SK-N-SH (cell line): ENCODE measurements around the gene ATF6B. TPM values are rescaled to one million over a fixed set of nuclear protein-coding genes. Genes with fewer than 3 reads are reported as not detected.
A peak's percentile ranks its signal among the peaks of the same experiment; 100 is the strongest.

Experiments used
- CTCF ChIA-PET: fragments of 300-600, 350-600 bp; formaldehyde crosslinking; extraction: SDS; loops from one replicate; lab custom pipeline; 2021; lab: Yijun Ruan, JAX
- POLR2A ChIA-PET: fragments of 350-600 bp; sonication (Branson Sonifier 250); formaldehyde crosslinking; extraction: SDS; loops from one replicate; lab custom pipeline; 2020; ENCODE audit warnings: antibody characterized with exemption, inconsistent platforms; lab: Yijun Ruan, JAX
- DNase-seq: peaks from one replicate; pipeline ENCODE4 v3.0.0; 2012
- H2AFZ ChIP-seq: fragments of 200-600 bp; sonication (generic); 2 replicates; pipeline ENCODE4 v1.8.1; 2016; ENCODE audit warnings: antibody characterized with exemption, mild to moderate bottlenecking, low read depth
- H3F3A ChIP-seq: fragments of 200-600 bp; sonication (generic); replicated peaks from 2 replicates; pipeline ENCODE3; 2016; ENCODE audit warnings: antibody characterized with exemption, mild to moderate bottlenecking; ENCODE audit not compliant: insufficient read depth
- H3K27ac ChIP-seq, 2 experiments: fragments of 200-500 bp in 1 of 2; fragments of 200-600 bp in 1 of 2; sonication (Bioruptor generic) in 1 of 2; sonication (generic), shearing (Covaris generic) in 1 of 2; 2 replicates each; pipeline versions ENCODE4 v1.5.1 to v1.6.1; 2014 to 2016; ENCODE audit warnings: low read depth in 2 of 2, inconsistent platforms in 1 of 2, low read length in 1 of 2, mild to moderate bottlenecking in 1 of 2, mixed read lengths in 1 of 2
- H3K27me3 ChIP-seq: fragments of 200-600 bp; sonication (generic), shearing (Covaris generic); 2 replicates; pipeline ENCODE4 v1.6.1; 2016; ENCODE audit warnings: mixed run types; ENCODE audit not compliant: insufficient read depth
- H3K36me3 ChIP-seq, 2 experiments: fragments of 200-500 bp in 1 of 2; fragments of 200-600 bp in 1 of 2; sonication (Bioruptor generic) in 1 of 2; sonication (generic) in 1 of 2; replicated peaks in 1 of 2; 2 replicates each; pipeline versions ENCODE3 to v1.5.1; 2014 to 2016; ENCODE audit warnings: low read length in 1 of 2, mild to moderate bottlenecking in 1 of 2; ENCODE audit not compliant: insufficient read depth in 2 of 2, control insufficient read depth in 1 of 2
- H3K4me1 ChIP-seq, 2 experiments: fragments of 200-500 bp in 1 of 2; fragments of 200-600 bp in 1 of 2; sonication (Bioruptor generic) in 1 of 2; sonication (generic), shearing (Covaris generic) in 1 of 2; 2 replicates each; pipeline versions ENCODE4 v1.5.1 to v1.6.1; 2014 to 2016; ENCODE audit warnings: low read depth in 1 of 2, low read length in 1 of 2, mixed run types in 1 of 2; ENCODE audit not compliant: insufficient read depth in 2 of 2, control insufficient read depth in 1 of 2
- H3K4me2 ChIP-seq: fragments of 200-600 bp; sonication (generic), shearing (Covaris generic); 2 replicates; pipeline ENCODE4 v1.6.1; 2017; ENCODE audit warnings: mixed run types
- H3K4me3 ChIP-seq, 2 experiments: fragments of 200-500 bp in 1 of 2; fragments of 200-600 bp in 1 of 2; sonication (Bioruptor generic) in 1 of 2; sonication (generic), shearing (Covaris generic) in 1 of 2; 2 replicates each; pipeline versions ENCODE4 v1.5.1 to v1.8.1; 2014 to 2016; ENCODE audit warnings: low read depth in 2 of 2, inconsistent platforms in 1 of 2, low read length in 1 of 2, mild to moderate bottlenecking in 1 of 2, mixed read lengths in 1 of 2, moderate library complexity in 1 of 2
- H3K79me2 ChIP-seq: fragments of 200-600 bp; sonication (generic); 2 replicates; pipeline ENCODE4 v1.8.1; 2017; ENCODE audit warnings: mild to moderate bottlenecking; ENCODE audit not compliant: insufficient read depth
- H3K9ac ChIP-seq: fragments of 200-600 bp; sonication (generic); 2 replicates; pipeline ENCODE4 v1.6.1; 2017; ENCODE audit warnings: mixed run types
- H3K9me2 ChIP-seq: fragments of 200-600 bp; sonication (generic); 2 replicates; pipeline ENCODE4 v1.6.1; 2017; ENCODE audit warnings: mixed run types
- H3K9me3 ChIP-seq: fragments of 200-600 bp; sonication (generic); 2 replicates; pipeline ENCODE4 v1.6.1; 2017; ENCODE audit warnings: mixed run types, mild to moderate bottlenecking, moderate library complexity
- H4K20me1 ChIP-seq: fragments of 200-600 bp; sonication (generic); 2 replicates; pipeline ENCODE4 v1.6.1; 2017; ENCODE audit warnings: mild to moderate bottlenecking, mixed run types; ENCODE audit not compliant: insufficient read depth
- FOSL2 ChIP-seq: IDR thresholded peaks from 2 replicates; pipeline ENCODE4 v1.4.0; 2012; ENCODE audit warnings: low read depth, mild to moderate bottlenecking, moderate library complexity, borderline replicate concordance
- FOXJ3 ChIP-seq: sonication (generic); formaldehyde crosslinking; IDR thresholded peaks from 2 replicates; pipeline ENCODE4 v1.5.1; 2020; ENCODE audit warnings: mild to moderate bottlenecking, missing genetic modification reagents
- GABPA ChIP-seq: IDR thresholded peaks from 2 replicates; pipeline ENCODE4 v1.4.0; 2012; ENCODE audit warnings: low read depth, mild to moderate bottlenecking
- GATA2 ChIP-seq: sonication (generic); formaldehyde crosslinking; IDR thresholded peaks from 2 replicates; pipeline ENCODE4 v1.5.0; 2020; ENCODE audit warnings: mild to moderate bottlenecking, missing genetic modification reagents
- MEF2A ChIP-seq: IDR thresholded peaks from 2 replicates; pipeline ENCODE4 v1.4.0; 2012; ENCODE audit warnings: low read depth, borderline replicate concordance
- MXI1 ChIP-seq: IDR thresholded peaks from 2 replicates; pipeline ENCODE4 v1.6.1; 2012; ENCODE audit warnings: mild to moderate bottlenecking, low read depth, low read length, improper control_type of control experiment
- NFIC ChIP-seq: IDR thresholded peaks from 2 replicates; pipeline ENCODE4 v1.4.0; 2012; ENCODE audit warnings: borderline replicate concordance
- RAD21 ChIP-seq: IDR thresholded peaks from 2 replicates; pipeline ENCODE4 v1.6.1; 2012; ENCODE audit warnings: mild to moderate bottlenecking, low read length
- RFX5 ChIP-seq: IDR thresholded peaks from 2 replicates; pipeline ENCODE4 v1.6.1; 2012; ENCODE audit warnings: mild to moderate bottlenecking, improper control_type of control experiment, low read length
- RXRA ChIP-seq: IDR thresholded peaks from 2 replicates; pipeline ENCODE4 v1.4.0; 2012; ENCODE audit warnings: low read depth, mild to moderate bottlenecking, borderline replicate concordance
- TAF1 ChIP-seq: IDR thresholded peaks from 2 replicates; pipeline ENCODE4 v1.6.1; 2012; ENCODE audit warnings: low read depth, mild to moderate bottlenecking, low read length, moderate library complexity, borderline replicate concordance
- TCF12 ChIP-seq: IDR thresholded peaks from 2 replicates; pipeline ENCODE4 v1.4.0; 2012
- TEAD4 ChIP-seq: IDR thresholded peaks from 2 replicates; pipeline ENCODE4 v1.4.0; 2012; ENCODE audit warnings: mild to moderate bottlenecking, borderline replicate concordance; ENCODE audit not compliant: insufficient read depth
- YY1 ChIP-seq: IDR thresholded peaks from 2 replicates; pipeline ENCODE4 v1.4.0; 2012; ENCODE audit warnings: low read depth, mild to moderate bottlenecking
- WGBS: methylation state at CpG from one replicate; pipeline ENCODE4 v1.1.6; 2017; ENCODE audit warnings: low lambda C conversion rate; 5-methylcytosine and 5-hydroxymethylcytosine counted together
- polyA plus RNA-seq, 3 experiments: library from polyadenylated mRNA; depleted of rRNA; stranded (reverse); fragments of >200 nt; gene quantifications; 2 replicates each; pipeline ENCODE4 v1.2.3, GENCODE V29; 2012
- TF ChIP-seq, protein P1 (sequence below): IDR thresholded peaks from 2 replicates; pipeline ENCODE4; 2012
- TF ChIP-seq, protein P2 (sequence below): IDR thresholded peaks from 2 replicates; pipeline ENCODE4 v1.4.0; 2012; ENCODE audit warnings: low read depth

The ATF6B gene
- polyA plus RNA-seq, 1 of the 3 experiments (the other 2 are of a cell fraction), result 61.3 TPM

DNA sequence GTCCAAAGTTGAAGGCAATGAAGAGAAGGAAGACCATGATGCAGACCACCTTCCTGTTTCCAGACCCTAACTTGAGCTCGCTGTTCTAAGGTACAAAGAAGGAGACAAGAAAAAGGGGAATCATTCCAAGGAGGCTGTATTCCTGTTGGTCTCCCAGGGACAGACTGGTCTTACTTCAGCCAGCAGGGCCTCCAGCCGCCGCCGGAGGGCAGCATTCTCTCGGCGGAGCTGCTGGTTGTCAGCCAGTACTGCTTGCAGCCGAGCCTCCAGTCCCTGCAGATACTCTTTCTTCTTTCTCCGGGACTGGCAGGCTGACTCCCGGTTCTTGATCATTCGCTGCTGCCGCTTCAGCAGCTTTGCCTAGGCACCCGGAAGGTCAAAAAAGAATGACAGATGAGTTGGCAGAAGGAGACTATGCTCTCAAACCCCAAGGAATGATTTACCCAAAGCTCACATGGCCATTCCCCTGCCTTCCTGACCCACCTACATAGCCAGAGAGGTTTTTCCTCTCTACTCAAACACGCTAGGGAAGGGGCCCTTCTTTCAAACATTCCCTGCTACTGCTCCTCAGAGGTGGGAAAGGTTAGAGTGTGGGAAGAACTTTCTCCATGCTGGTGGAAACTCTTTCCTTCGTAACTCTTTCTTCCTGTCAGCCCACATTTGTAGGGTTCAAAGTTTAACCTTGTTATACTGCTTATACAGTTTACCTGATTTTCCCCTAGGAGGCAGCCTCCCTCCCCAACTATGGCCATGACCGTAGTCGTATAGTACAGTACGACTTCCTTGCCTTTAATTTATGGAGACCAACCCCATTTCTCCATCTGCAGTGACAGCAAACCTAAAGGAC is 9.0 kb downstream of the ATF6B start (continued):
- no peak for TF ChIP-seq TAF1
- TF ChIP-seq TEAD4, result no peak
- TF ChIP-seq FOSL2, result no peak
- TF ChIP-seq, protein P1, sequence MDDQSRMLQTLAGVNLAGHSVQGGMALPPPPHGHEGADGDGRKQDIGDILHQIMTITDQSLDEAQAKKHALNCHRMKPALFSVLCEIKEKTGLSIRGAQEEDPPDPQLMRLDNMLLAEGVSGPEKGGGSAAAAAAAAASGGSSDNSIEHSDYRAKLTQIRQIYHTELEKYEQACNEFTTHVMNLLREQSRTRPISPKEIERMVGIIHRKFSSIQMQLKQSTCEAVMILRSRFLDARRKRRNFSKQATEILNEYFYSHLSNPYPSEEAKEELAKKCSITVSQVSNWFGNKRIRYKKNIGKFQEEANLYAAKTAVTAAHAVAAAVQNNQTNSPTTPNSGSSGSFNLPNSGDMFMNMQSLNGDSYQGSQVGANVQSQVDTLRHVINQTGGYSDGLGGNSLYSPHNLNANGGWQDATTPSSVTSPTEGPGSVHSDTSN, result no peak
- TF ChIP-seq, protein P2, sequence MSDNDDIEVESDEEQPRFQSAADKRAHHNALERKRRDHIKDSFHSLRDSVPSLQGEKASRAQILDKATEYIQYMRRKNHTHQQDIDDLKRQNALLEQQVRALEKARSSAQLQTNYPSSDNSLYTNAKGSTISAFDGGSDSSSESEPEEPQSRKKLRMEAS, result no peak
- TF ChIP-seq NFIC, result no peak
- no peak for TF ChIP-seq FOXJ3
- TF ChIP-seq MXI1, result peak; percentile 32; the same call in 1 of the 2 replicates
- TF ChIP-seq YY1, result no peak
- TF ChIP-seq RAD21, result peak; percentile 90
- no peak for TF ChIP-seq GABPA
- no peak for TF ChIP-seq RFX5
- TF ChIP-seq, all 33 proteins: peak for 6

DNA sequence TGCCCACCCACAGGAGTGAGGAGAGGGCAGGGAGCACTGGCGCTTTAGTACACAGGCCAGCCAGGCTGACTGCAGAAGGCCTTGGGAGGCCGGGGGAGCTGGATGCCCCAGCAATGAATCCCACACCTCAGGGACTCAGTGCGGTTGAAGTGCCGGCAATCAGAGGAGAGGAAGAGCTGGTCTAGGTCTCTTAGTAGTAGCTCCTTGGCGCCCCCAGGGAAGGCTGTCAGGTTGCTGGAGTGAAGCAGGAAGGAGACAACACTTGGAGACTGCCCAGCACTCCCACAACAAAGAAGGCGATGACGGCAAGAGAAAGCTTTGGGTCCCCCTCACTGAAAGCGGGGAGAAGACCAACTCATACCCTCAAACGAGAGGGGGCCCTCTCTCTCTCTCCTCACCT is 10.6 kb downstream of the ATF6B start:
- CTCF ChIA-PET, result interaction anchor here (0.9 to 4.1 kb wide), 14 partner anchors 10 to 73 kb away, joined by 3 to 43 read pairs (median 4); partner anchors contain the start of genes ATF6B, FKBPL and PBX2
- no peak overlapping the region for H2AFZ ChIP-seq

More for the DNA sequence above, 10.6 kb downstream of the ATF6B start:
- DNase-seq, result no peak
- Histone ChIP-seq H3K9me3 (no peaks in the 10 kb centered on the region), H3K9me2 (no peaks in the 10 kb centered on the region), H3K27me3 (no peaks in the 10 kb centered on the region), H3K79me2 (peaks cover 3% of the 10 kb centered on the region; the same call in 1 of the 2 replicates), H3K4me1 (peaks cover 3 to 9% of the 10 kb centered on the region in 2 experiments; a peak in 1 of 4 replicates), H4K20me1 (no peaks in the 10 kb centered on the region)
- TF ChIP-seq TEAD4 (no peak), GATA2 (CRISPR knock-in tag) (no peak), MEF2A (no peak), RFX5 (no peak), RXRA (no peak), TAF1 (no peak), TCF12 (no peak), FOXJ3 (no peak), GABPA (no peak)
- TF ChIP-seq, all 33 proteins: peak for 0
- peaks cover 23 to 35% of the 10 kb centered on the region in 2 experiments for H3K36me3 ChIP-seq
- H3F3A ChIP-seq, result peaks cover 31% of the 10 kb centered on the region
- H3K4me3 ChIP-seq, result no peak overlapping the region
- POLR2A ChIA-PET, result interaction anchor here (1.8 kb wide), 1 partner anchor 11 kb away, joined by 6 read pairs; the partner anchor contains the start of gene ATF6B
- H3K4me2 ChIP-seq, result no peak overlapping the region
- 91% methylated on average over 8 of the region's 9 CpGs for WGBS
- no peak overlapping the region for H3K27ac ChIP-seq
- H3K9ac ChIP-seq, result no peak overlapping the region
